DMS53 treated with DMSO at 0.1 percent for 48 hours (cell line): ENCODE measurements around the gene FYB1.
"Not testable (repeated sequence)": the region's sequence is repeated elsewhere in the genome, so short reads cannot be mapped to it uniquely, and the experiment has no call there.

Source experiments
- DNase-seq: peaks from one replicate; lab custom pipeline; 2025; ENCODE audit not compliant: unreplicated experiment; lab: John Stamatoyannopoulos, UW

The FYB1 gene, protein sequence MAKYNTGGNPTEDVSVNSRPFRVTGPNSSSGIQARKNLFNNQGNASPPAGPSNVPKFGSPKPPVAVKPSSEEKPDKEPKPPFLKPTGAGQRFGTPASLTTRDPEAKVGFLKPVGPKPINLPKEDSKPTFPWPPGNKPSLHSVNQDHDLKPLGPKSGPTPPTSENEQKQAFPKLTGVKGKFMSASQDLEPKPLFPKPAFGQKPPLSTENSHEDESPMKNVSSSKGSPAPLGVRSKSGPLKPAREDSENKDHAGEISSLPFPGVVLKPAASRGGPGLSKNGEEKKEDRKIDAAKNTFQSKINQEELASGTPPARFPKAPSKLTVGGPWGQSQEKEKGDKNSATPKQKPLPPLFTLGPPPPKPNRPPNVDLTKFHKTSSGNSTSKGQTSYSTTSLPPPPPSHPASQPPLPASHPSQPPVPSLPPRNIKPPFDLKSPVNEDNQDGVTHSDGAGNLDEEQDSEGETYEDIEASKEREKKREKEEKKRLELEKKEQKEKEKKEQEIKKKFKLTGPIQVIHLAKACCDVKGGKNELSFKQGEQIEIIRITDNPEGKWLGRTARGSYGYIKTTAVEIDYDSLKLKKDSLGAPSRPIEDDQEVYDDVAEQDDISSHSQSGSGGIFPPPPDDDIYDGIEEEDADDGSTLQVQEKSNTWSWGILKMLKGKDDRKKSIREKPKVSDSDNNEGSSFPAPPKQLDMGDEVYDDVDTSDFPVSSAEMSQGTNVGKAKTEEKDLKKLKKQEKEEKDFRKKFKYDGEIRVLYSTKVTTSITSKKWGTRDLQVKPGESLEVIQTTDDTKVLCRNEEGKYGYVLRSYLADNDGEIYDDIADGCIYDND

DNA sequence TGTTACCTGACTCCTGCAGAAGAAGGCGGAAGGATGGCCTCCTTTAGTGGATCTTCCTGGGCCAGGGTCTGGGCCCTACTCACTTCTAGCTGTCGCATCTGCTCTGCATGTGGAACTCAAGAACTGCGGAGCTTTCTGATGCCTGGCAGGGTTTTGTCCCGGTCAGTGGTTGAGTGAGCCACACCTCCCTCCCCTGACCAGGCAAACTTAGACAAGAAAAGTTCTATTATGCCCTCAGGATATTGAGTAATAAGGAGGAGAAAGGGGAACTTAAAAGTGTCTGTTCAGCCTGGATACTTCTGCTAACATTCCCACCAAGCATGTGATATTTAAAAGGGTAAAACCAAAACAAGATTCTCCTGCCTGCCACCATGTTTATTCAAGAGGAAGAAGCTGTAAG is at the start of gene FYB1:
FYB1 (minus strand) TSS at position 127 of the 400 bp plus-strand sequence. CDS start 16,603 bp downstream, outside the sequence.
- DNase-seq: no peak

DNA sequence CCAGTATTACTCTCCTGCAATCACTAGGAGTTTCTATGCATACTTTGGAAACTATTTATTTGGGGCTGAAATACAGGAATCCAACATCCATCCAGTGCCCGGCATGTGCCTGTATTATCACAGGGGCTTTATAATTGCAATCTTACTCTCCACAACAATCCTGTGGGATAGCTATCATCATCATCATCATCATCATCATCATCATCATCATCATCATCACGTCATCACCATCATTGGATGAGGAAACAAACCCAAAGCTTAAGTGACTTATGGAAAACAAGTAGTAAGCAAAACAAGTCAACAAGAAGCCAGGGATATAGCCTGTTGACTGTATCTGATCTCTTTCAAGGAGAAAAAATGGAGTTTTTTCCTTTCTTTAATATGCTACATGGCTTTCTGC is 47.8 kb upstream of the FYB1 start:
- DNase-seq: no peak

DNA sequence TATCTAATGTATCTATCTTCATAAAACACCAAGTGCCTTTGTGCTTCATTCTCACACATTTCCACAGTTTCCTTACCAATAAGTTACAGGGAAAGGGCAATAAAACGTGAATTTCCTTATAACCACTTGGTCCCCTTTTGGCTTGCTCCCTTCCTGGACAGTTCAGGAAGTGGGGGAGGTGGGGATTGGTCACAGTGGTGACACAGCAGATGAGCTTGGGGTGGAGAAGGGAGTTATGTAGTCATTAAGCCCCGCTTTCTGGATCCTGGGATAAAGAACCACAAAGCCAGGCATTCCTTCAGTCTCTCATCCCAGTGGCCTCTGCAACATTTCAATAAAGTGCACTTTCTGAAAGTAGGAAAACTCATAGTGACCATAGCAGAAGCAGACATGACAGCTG is 47.1 kb upstream of the FYB1 start:
- no peak for DNase-seq

DNA sequence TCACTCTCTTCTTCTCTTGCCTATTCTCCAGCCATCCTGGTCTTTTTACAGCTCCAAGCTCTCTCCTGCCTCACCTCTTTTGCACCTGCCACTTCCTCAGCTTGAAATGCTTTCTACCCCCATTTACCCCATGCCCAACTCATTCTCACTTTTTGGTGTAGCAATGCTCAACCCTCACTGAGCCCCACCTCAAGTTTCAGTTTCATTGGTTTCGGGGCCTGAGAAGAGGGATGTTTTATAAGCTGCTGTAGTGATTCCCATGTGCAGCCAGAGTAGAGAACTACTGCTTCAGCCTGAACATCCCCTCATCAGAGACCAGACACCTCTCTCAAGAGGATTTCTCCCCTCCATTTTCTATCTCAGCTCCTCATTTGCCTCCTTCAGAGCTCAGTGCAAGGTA is 45.2 kb upstream of the FYB1 start:
- no peak for DNase-seq

DNA sequence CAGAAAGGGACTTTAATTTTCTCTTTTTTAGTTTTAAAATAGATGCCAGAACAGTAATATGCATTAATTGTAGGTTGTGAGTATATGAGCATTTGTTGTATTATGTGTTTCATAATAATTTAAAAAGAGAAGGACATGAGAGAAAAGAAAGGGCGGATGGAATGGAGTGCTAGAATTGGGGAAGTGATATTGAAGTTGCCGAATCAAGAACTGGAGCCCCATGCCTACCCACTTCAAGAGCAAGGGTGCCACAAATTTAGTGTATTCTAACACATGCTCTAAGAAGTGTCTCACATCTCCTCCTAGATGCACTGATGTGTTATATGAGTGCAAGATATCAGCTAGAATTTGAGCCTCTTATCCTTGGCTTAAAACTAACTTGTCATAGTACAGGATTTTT is 43.6 kb upstream of the FYB1 start:
- no peak for DNase-seq

DNA sequence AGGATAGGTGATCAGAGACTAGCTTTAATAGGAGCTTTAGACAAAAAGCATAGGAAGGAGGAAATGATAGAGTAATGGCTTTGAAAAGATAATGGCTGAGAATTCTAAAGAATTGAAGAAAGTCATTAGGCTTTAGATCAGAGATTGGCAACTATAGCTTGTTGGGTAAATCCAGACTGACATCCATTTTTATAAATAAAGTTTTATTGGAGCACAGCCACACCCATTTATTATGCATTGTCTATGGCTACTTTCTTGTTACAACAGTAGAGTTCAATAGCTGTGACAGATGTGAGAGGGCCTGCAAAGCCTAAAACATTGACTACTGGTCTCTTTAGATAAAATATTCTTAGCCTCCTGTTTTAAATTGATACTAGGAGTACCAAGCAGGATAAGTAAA is 40.7 kb upstream of the FYB1 start:
- DNase-seq: no peak

DNA sequence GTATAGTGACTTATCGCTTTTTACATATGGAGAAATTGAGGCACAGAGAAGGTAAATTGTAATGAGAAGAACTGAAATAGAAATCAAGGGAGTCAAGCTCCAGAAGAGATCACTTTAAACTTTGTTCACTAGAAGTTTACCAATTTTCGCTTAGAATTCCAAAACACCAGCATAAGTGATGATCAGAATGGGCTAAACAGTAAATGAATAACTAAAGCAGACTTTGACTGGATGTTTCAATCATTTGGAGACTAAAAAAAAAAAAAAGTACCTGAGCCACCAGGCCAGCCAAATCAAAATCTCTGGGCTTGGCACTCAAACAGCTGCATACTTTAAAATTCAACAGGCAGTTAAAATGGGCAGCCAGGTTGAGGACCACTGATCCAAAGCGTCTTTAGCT is 38.2 kb upstream of the FYB1 start:
- no peak for DNase-seq

DNA sequence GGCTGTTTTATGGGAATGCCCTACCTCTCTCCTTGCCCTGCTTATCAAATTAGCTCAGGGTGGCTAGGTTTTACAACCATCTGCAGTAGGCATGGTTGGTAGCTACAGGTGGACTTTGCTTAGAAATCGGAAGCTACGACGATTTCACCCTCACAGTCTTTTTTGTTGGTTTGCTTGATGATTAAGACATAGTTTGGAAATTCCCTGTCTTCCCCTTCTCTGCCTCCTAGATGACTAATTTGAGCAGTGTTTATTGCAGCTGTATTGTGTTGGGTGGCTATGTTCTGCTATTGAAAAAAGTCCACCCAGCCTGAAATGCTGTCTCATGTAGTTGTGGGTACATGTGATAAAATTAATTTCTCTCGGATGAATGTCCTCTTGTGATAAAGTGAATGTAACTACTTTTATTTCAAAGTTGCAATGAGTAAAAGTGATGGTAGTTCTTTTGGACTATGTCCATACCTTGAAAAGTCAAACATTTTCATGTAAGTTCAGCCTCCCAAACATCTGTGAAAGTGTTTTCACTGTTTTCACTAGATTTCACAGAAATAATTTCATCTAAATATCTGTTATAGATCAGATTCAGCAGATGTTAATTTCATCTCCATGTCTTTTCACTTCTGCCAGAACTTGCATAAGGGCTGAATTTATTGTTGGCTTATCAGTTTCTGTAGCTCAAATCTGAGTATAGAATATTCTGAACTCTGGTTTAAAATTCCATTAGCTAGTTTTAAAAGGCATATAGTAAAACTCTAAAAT is 37.3 kb upstream of the FYB1 start:
- DNase-seq: no peak

DNA sequence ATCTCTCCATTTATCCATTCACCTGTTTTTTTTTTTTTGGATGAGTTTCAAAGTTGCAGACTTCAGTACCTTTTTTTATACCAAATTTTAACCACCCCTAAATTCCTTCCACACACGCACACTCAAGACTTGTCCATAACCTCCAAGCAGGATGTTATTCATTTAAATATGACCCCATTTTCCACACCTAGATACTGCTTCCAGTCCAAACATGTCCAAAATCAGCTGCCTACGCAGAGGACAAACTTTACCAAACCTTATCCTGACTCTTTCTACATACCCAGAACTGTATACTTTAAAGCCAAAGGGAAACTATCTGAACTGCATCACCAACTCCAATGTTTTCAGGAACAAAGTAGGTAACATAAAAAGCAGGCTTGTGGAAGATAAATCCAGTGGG is 36.0 kb upstream of the FYB1 start:
- DNase-seq: no peak

DNA sequence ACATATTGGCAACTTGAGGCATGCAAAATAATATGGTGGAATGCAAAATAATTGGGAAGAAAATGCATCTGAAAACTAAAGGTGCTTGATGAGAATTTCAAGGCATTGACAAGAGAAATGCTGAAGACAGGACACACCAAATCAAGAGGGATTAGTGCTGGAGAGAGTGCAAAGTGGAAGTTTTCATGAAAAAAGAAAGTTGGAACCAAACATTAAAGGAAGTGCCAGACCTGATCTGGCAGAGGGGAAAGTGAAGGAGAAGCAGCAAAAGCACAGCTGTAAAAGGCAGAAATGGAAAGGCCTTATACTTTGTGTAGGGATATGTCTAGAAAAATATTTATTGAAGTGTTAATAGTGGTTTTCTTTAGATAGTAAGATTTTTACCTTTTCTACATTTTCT is 35.3 kb upstream of the FYB1 start:
- DNase-seq: no peak

DNA sequence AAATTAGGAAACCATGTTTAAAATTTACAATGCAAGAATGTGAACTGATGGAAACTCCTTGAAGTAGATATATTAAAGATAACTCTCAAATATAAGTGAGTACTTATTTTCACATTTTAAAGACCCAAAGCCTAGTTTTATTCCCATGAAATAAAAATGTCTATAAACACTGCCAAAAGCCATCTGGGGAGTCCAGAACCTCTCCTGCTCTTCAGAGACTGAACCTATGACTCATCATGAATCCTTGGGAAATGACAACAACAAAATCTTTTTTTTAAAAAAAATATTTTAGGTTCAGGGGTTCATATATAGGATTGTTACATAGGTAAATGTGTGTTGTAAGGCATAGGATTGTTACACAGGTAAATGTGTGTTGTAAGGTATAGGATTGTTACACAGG is 33.8 kb upstream of the FYB1 start:
- no peak for DNase-seq

DNA sequence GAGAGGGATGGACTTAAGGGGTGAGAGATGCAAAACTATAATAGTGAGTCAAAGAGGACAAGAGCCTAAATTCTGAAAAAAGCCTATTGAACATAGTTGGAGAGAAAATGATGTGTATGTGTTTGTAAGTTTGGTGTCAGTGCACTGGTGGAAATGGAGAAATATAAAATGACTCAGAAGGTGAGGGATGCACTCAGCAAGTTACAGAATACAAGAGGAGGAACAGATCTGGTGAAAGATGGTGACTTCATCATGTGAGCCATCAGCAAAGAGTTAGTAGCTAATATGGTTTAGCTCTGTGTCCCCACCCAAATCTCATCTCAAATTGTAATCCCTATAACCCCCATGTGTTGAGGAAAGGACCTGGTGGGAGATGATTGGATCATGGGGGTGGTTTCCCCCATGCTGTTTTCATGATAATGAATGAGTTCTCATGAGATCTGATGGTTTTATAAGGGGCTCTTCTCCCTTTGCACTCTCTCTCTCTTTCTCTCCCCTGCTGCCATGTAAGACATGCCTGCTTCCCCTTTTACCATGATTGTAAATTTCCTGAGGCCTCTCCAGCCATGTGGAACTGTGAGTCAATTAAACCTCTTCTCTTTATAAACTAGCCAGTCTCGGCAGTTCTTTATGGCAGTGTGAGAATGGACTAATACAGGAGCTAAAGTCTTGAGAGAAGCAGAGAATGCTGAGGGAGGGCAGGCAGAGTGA is 30.4 kb upstream of the FYB1 start:
- DNase-seq: no peak

DNA sequence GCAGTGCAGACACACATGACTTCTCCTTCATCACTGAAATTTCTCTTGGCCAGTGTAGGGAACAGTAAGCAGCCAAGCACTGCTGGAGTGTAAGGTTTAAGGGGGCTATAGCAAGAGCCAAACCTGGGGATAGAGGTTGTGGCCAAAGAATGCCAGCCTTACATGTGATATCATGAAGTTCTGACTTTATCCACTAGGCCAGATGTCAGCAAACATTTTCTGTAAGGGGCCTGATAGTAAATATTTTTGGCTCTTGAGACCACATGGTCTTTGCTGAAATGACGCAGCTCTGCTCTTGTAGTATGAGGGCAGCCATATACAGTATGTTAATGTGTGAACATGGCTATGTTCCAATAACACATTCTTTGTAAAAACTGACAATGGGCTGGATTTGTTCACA is 29.7 kb upstream of the FYB1 start:
- no peak for DNase-seq

DNA sequence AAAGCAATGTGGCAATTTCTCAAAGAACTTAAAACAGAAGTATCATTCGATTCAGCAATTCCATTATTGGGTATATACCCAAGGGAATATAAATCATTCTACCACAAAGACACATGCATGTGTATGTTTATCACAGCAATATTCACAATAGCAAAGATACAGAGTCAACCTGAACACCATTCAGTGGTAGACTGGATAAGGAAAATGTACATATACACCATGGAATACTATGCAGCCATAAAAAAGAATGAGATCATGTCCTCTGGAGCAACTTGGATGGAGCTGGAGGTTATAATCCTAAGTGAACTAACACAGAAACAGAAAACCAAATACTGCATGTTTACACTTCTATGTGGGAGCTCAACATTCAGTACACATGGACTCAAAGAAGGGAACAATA is 21.4 kb upstream of the FYB1 start:
- no peak for DNase-seq

DNA sequence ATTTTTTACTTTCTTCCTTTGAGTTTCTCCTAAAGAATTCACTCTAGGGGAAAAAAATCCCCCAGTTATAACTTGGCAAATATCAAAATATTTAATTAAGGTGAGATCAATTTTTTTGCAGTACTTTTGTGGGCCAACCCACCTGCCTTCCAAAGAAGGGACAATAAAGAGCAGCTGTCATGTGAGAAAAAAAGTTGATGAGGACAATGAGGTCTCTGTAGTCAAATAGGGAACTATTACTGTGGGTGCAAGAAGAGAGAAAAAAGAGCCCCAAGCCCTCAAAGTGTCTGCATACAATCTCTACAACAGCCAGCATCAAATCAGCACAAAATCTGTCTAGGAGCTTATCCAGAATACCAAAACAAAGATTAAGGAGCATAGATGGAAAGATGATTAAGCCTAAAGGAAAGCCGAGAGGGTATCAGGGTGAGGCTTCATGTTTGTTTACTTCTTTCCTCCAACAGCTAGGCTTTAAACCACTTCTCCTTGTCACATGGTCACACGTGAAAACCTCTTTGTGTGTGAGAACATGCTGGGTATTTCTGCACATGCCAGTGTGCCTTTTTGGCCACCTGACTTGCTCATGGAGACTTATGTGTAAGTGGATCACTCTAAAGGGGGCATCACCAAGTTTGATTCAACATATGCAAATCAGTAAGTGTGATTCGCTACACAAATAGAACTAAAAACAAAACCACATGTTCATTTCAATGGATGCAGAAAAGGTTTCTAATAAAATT is 19.2 kb upstream of the FYB1 start:
- DNase-seq: no peak

DNA sequence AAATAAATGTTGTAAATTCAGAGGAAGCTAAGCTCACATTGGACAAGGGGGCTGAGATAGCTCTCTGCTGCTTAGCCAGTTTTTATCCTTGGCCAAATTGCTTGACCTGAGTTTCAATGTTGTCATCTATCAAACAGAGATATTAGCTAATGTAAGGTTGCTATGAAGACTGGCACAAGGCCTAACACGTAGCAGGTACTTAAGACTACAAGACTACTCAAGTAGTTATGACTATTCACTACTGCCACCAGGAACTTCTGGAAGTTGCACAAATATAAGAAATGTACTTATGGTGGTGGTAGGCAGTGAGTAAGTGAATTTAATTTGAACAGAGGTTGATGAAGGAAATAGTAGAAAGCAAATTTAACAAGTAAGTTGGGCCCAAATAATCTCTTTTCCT is 17.4 kb upstream of the FYB1 start:
- DNase-seq: no peak

DNA sequence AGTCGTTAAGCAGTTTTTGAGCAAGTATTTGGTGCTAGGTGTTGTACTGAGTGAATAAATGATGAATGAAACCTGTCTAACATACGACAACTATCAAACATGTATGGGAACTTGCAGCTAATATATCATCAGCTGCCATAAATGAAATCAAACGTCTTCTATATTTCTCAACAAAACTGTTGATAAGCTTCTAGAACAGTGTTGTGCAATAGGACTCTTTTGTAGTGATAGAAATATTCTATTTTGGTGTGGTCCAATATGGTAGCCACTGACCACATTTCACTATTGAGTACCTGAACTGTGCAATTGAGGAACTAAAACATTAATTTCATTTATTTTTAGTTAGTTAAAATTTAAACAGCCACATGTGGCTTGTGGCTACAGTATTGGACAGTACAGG is 16.3 kb upstream of the FYB1 start:
- DNase-seq: no peak

DNA sequence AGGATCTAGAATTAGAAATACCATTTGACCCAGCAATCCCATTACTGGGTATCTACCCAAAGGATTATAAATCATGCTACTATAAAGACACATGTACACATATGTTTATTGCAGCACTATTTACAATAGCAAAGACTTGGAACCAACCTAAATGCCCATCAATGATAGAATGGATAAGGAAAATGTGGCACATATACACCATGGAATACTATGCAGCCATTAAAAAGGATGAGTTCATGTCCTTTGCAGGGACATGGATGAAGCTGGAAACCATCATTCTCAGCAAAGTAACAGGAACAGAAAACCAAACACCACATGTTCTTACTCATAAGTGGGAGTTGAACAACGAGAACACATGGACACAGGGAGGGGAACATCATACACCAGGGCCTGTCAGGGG is 15.1 kb upstream of the FYB1 start:
- not testable (repeated sequence) for DNase-seq

DNA sequence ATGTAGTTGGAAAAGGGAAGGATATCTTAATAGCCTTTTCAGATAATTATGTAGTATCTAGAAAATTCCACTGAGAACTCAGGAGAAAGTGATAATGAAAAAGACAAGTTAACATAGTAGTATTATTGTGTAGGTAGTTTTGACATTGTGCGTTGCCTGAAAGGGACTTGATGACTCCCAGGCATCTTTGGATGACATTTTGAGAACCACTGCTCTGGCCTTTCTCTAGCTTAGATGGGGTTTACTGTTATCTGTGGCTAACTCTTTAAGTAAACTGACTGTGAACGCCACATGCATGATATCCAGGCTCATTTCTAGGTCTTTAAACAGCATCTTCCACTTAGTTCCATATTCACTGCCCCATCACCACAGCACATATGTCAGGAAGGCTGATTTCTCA is 14.4 kb upstream of the FYB1 start:
- no peak for DNase-seq
